Spleen (tissue), 11 donors: Measurements from ENCODE around the gene POLRMT. TPM values are rescaled to one million over a fixed set of nuclear protein-coding genes. Genes with fewer than 3 reads are reported as not detected.
"Not testable (repeated sequence)": the region's sequence is repeated elsewhere in the genome, so short reads cannot be mapped to it uniquely, and the experiment has no call there.

ENCODE experiments used
- DNase-seq: peaks from one replicate; pipeline ENCODE4 v3.0.0-alpha.2; 2020
- H3K27ac ChIP-seq, 8 donors: fragments of 200-600 bp; sonication (generic) in 7 of 8; 1 replicate in 4 of 8; 2 replicates in 4 of 8; pipeline versions ENCODE4 v1.5.0 to v1.8.0; 2016 to 2021; ENCODE audit warnings: inconsistent platforms in 4 of 8, mild to moderate bottlenecking in 4 of 8, moderate library complexity in 1 of 8
- H3K27me3 ChIP-seq, 7 donors: fragments of 200-600 bp; sonication (generic) in 6 of 7; replicated peaks in 1 of 7; 1 replicate in 4 of 7; 2 replicates in 3 of 7; pipeline versions ENCODE4 v1.5.0 to v1.8.0; 2016 to 2021; ENCODE audit warnings: inconsistent platforms in 3 of 7, mild to moderate bottlenecking in 1 of 7
- H3K36me3 ChIP-seq, 6 donors: fragments of 200-600 bp; sonication (generic) in 5 of 6; 1 replicate in 4 of 6; 2 replicates in 2 of 6; pipeline versions ENCODE4 v1.5.0 to v1.8.0; 2016 to 2021; ENCODE audit warnings: inconsistent platforms in 2 of 6
- H3K4me1 ChIP-seq, 6 donors: fragments of 200-600 bp; sonication (generic) in 5 of 6; 1 replicate in 3 of 6; 2 replicates in 3 of 6; pipeline versions ENCODE4 v1.5.0 to v1.8.0; 2016 to 2021; ENCODE audit warnings: inconsistent platforms in 3 of 6
- H3K4me3 ChIP-seq, 8 donors: fragments of 200-600 bp; sonication (generic) in 7 of 8; 1 replicate in 4 of 8; 2 replicates in 4 of 8; pipeline versions ENCODE4 v1.5.0 to v1.8.0; 2016 to 2021; ENCODE audit warnings: inconsistent platforms in 4 of 8, mild to moderate bottlenecking in 4 of 8, moderate library complexity in 2 of 8
- H3K9me3 ChIP-seq, 8 donors: fragments of 200-600 bp; sonication (generic) in 7 of 8; 1 replicate in 4 of 8; 2 replicates in 4 of 8; pipeline versions ENCODE4 v1.5.0 to v1.8.0; 2016 to 2021; ENCODE audit warnings: inconsistent platforms in 4 of 8
- POLR2A ChIP-seq, 3 donors: fragments of 450-650 bp; IDR thresholded peaks; one replicate each; pipeline ENCODE4 v1.5.1; 2017; ENCODE audit warnings: antibody characterized with exemption in 3 of 3, mild to moderate bottlenecking in 1 of 3
- POLR2AphosphoS5 ChIP-seq, 3 donors: sonication (generic); formaldehyde crosslinking; IDR thresholded peaks; one replicate each; pipeline ENCODE4 v1.5.1; 2017; ENCODE audit warnings: antibody characterized with exemption in 3 of 3
- WGBS, 5 donors: extraction: QIAGEN DNeasy Blood & Tissue Kit in 3 of 5; methylation state at CpG; one replicate each; pipeline versions ENCODE4 v1.1.5 to v1.1.7; 2013 to 2018; 5-methylcytosine and 5-hydroxymethylcytosine counted together
- intact Hi-C: fragments of 100-400 bp; cut with DNase I; formaldehyde crosslinking; loops from one replicate; pipeline ENCODE4 v1.15.0; 2023; ENCODE audit warnings: low total_unique reads
- polyA plus RNA-seq, 3 donors: library from polyadenylated mRNA; stranded (reverse); fragments of 200-250 nt; gene quantifications; one replicate each; pipeline ENCODE4 v1.2.1, GENCODE V29; 2013
- total RNA-seq, 7 donors: library from RNA; depleted of rRNA in 3 of 7; stranded (reverse); fragments of >200 nt in 3 of 7; fragmentation: NEBNext Ultra II Directional in 4 of 7; extraction: Animal tissue kit (Norgen Biotek cat#: 25700) in 4 of 7; gene quantifications; one replicate each; pipeline versions ENCODE4 v1.1.0 to v1.2.1, GENCODE V29; 2016 to 2021
- TF ChIP-seq, protein P1 (sequence below), 11 experiments: fragments of 200-600 bp in 7 of 11; fragments of 450-650 bp in 4 of 11; sonication (generic) in 4 of 11; IDR thresholded peaks in 8 of 11; conservative IDR thresholded peaks in 3 of 11; 1 replicate in 7 of 11; 2 replicates in 4 of 11; pipeline versions ENCODE4 v1.4.0 to v1.8.0; 2016 to 2021; ENCODE audit warnings: antibody characterized with exemption in 11 of 11, inconsistent platforms in 4 of 11, mild to moderate bottlenecking in 1 of 11
- donor health status: healthy with polysubstance abuse.
- donor health status: DM: no; HTN: no; CAD: no; lungs with moderate emphysema.
- donor health status: DM: no; HTN: no; CAD: no.
- donor health status: Bipolar disorder and iron deficiency.
- donor health status: healthy.
- donor health status: DM: no; HTN: no; CAD: no.
- donor health status: DM: yes; HTN: yes; CAD: no.

POLRMT gene
- total and polyA plus RNA-seq, 10 donors = 28.6 to 105 (median 50.9) TPM

DNA sequence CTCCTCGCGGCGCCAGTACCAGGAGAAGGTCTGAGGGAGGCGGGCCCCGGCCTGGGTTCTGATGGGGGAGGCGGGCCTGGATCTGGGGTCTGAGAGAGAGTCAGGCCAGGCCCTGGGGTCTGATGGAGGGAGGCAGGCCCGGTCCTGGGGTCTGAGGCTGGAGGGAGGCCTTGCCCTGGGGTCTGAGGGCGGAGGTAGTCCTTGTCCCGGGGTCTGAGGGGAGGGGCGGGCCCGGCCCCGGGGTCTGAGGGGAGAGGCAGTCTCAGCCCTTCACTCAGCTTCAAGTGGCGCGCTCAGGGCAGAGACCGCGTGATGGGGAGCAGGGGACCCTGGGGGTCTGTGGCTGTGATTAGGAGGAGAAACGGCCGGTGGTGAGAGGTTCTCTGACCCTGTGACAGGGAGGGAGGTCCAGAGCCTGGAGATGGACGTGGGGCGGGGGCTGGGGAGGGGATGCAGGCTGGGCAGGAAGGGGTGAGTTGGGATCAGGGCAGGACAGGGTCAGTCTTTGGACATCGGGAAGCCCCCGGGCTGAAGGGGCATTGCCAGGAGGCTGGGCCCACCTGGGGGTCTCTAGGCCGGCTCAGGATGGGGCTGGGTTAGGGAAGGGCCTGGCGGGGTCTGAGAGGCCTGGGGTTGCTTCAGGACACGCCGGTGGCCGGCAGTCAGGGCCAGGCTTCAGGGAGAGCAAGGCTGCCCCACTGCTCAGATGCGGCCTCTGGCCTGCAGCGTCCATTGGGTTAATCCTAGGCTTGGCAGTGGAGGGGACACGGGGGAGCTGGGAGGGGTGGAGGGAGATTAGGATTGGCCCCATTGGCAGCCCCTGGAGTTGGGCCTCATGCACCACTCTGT lies 25.0 kb downstream of the POLRMT start:
- H3K4me1 ChIP-seq = peaks cover 22 to 37% (median 34%) of the 10 kb centered on the region in 6 donors
- peak overlapping the region in 1 of 8 donors; percentile 71 for H3K4me3 ChIP-seq
- H3K9me3 ChIP-seq = no peaks in the 10 kb centered on the region
- no peak for DNase-seq
- TF ChIP-seq POLR2AphosphoS5 (IDR thresholded peaks at IDR 0.05) = no peak
- TF ChIP-seq, protein P1, sequence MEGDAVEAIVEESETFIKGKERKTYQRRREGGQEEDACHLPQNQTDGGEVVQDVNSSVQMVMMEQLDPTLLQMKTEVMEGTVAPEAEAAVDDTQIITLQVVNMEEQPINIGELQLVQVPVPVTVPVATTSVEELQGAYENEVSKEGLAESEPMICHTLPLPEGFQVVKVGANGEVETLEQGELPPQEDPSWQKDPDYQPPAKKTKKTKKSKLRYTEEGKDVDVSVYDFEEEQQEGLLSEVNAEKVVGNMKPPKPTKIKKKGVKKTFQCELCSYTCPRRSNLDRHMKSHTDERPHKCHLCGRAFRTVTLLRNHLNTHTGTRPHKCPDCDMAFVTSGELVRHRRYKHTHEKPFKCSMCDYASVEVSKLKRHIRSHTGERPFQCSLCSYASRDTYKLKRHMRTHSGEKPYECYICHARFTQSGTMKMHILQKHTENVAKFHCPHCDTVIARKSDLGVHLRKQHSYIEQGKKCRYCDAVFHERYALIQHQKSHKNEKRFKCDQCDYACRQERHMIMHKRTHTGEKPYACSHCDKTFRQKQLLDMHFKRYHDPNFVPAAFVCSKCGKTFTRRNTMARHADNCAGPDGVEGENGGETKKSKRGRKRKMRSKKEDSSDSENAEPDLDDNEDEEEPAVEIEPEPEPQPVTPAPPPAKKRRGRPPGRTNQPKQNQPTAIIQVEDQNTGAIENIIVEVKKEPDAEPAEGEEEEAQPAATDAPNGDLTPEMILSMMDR (IDR thresholded peaks at IDR 0.05 in 8 of 11, conservative IDR thresholded peaks at IDR 0.05 in 3 of 11) = no peak
- no peak for TF ChIP-seq POLR2A (IDR thresholded peaks at IDR 0.05)
- no peaks in the 10 kb centered on the region for H3K36me3 ChIP-seq
- WGBS, 5 donors = 76 to 86% (median 82%) methylated on average over 25 to 30 of the region's 30 CpGs
- H3K27me3 ChIP-seq = peaks cover 0 to 13% (median 0%) of the 10 kb centered on the region in 7 donors
- peak overlapping the region in 3 of 8 donors; percentile 85 to 89 (median 87) for H3K27ac ChIP-seq
- intact Hi-C loops = no loop called here

DNA sequence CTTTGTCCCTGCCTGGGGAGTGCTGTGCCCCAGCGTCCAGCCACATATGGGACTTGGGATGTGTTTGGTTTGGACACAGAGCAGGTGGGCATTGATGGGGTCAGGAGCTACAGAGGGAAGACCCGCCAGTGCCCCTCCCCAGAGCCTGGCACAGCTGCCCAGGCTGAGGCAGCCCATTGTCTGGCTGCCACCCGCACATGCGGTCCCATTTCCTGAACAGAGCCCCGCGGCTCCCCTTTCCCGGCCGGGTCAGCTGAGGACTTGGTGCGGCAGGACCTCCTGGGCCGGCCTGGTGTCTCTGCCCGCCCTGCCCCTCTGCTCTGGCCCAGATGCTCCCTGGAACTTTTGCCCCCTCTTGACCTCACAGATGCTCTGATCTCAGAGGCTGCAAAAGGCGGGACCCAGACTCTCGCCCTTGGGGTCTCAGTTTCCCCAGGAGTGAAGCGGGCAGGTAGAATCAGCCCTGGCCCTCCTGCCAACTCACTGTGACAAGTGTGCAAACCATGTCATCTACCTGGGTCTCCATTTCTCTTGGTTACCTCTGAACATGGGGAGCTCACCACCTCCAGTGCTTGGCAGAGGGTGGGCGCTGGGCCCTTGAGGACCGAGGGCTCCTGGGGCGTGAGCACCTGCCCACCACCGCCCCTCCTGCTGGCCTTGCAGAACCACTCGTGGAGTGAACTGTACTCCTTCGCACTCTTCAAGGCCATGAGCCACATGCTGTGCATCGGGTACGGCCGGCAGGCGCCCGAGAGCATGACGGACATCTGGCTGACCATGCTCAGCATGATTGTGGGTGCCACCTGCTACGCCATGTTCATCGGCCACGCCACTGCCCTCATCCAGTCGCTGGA lies 25.8 kb downstream of the POLRMT start:
- no peak for DNase-seq
- Histone ChIP-seq H3K4me3 (no peak overlapping the region), H3K9me3 (no peaks in the 10 kb centered on the region), H3K27me3 (peaks cover 0 to 6% (median 0%) of the 10 kb centered on the region in 7 donors), H3K36me3 (no peaks in the 10 kb centered on the region), H3K4me1 (peaks cover 22 to 37% (median 34%) of the 10 kb centered on the region in 6 donors), H3K27ac (no peak overlapping the region)
- intact Hi-C loops = no loop called here
- no peak for TF ChIP-seq POLR2AphosphoS5 (IDR thresholded peaks at IDR 0.05)
- TF ChIP-seq, protein P1 (IDR thresholded peaks at IDR 0.05 in 8 of 11, conservative IDR thresholded peaks at IDR 0.05 in 3 of 11) = no peak
- no peak for TF ChIP-seq POLR2A (IDR thresholded peaks at IDR 0.05)
- WGBS, 5 donors = 81 to 96% (median 84%) methylated on average over 7 to 30 of the region's 30 CpGs

- H3K9me3 ChIP-seq, H3K27ac ChIP-seq, intact Hi-C loops, H3K36me3 ChIP-seq, H3K4me3 ChIP-seq, DNase-seq, H3K27me3 ChIP-seq: not testable (repeated sequence)
- WGBS, 5 donors = 64 to 86% (median 84%) methylated on average over 18 to 32 of the region's 34 CpGs
- H3K4me1 ChIP-seq = peaks cover 10 to 22% (median 19%) of the 10 kb centered on the region in 6 donors
These were observed 28.0 kb downstream of the POLRMT start for GRCh38 chr19:605061-605971.

- H3K9me3 ChIP-seq = peaks cover 0 to 5% (median 0%) of the 10 kb centered on the region in 8 donors
- H3K4me3 ChIP-seq = no peak overlapping the region
- H3K27me3 ChIP-seq = no peaks in the 10 kb centered on the region
- no peaks in the 10 kb centered on the region for H3K36me3 ChIP-seq
- no peak overlapping the region for H3K27ac ChIP-seq
- DNase-seq = no peak
- peaks cover under 1 to 12% (median 9%) of the 10 kb centered on the region in 6 donors for H3K4me1 ChIP-seq
- WGBS, 5 donors = 84 to 89% (median 86%) methylated on average over 10 to 11 of the region's 11 CpGs
- TF ChIP-seq POLR2AphosphoS5 (IDR thresholded peaks at IDR 0.05) (no peak), POLR2A (IDR thresholded peaks at IDR 0.05) (no peak)
- TF ChIP-seq, protein P1 (IDR thresholded peaks at IDR 0.05 in 8 of 11, conservative IDR thresholded peaks at IDR 0.05 in 3 of 11) = no peak
- intact Hi-C loops = no loop called here
These were observed 29.0 kb downstream of the POLRMT start for GRCh38 chr19:604355-604754.

GRCh38 chr19:603779-604178 lies 29.6 kb downstream of the POLRMT start:
- H3K4me1 ChIP-seq, H3K36me3 ChIP-seq, intact Hi-C loops, H3K9me3 ChIP-seq, H3K27me3 ChIP-seq, H3K27ac ChIP-seq, DNase-seq, H3K4me3 ChIP-seq: not testable (repeated sequence)
- WGBS, 5 donors = 90 to 95% (median 91%) methylated on average over 15 to 20 of the region's 20 CpGs

GRCh38 chr19:603302-603639 lies 30.1 kb downstream of the POLRMT start:
- H3K4me3 ChIP-seq, DNase-seq, H3K4me1 ChIP-seq, H3K27ac ChIP-seq, H3K36me3 ChIP-seq, H3K27me3 ChIP-seq, intact Hi-C loops, H3K9me3 ChIP-seq: not testable (repeated sequence)
- WGBS, 5 donors = 74 to 96% (median 86%) methylated on average over 10 to 13 of the region's 13 CpGs
